Astrocyte (in vitro differentiated cells and primary cell): ENCODE measurements around the gene INPP4B.

Experiments
- CTCF ChIP-seq: IDR thresholded peaks from 2 replicates; pipeline ENCODE4 v1.5.1; 2011; ENCODE audit warnings: low read depth, mild to moderate bottlenecking, inconsistent platforms, low read length, moderate library complexity; ENCODE audit not compliant: insufficient read depth
- EZH2 ChIP-seq: IDR thresholded peaks from 2 replicates; pipeline ENCODE4 v1.6.1; 2012; ENCODE audit warnings: mild to moderate bottlenecking, low read length, inconsistent platforms; ENCODE audit not compliant: insufficient read depth

- TF ChIP-seq CTCF (no peak), EZH2 (no peak)
These were observed 721.2 kb downstream of the INPP4B start for GRCh38 chr4:142124874-142125273.
